Measurements from ENCODE around the gene KCTD2. TPM values are rescaled to one million over a fixed set of nuclear protein-coding genes. Genes with fewer than 3 reads are reported as not detected.
"Not testable (repeated sequence)": the region's sequence is repeated elsewhere in the genome, so short reads cannot be mapped to it uniquely, and the experiment has no call there.

KCTD2 gene
- total and polyA plus RNA-seq, 8 donors: 20.6 to 32.0 (median 27.0) TPM

GRCh38 chr17:75068750-75069149, 21.7 kb downstream of the KCTD2 start:
- H3K4me3 ChIP-seq: no peak overlapping the region
- DNase-seq (no peak), ATAC-seq (no peak)
- no peak for TF ChIP-seq CTCF (IDR thresholded peaks at IDR 0.05)
- peaks cover 0 to 6% of the 10 kb centered on the region in 2 donors for H3K4me1 ChIP-seq
- intact Hi-C loops (cut with DNase I): no loop called here
- H3K27me3 ChIP-seq: no peaks in the 10 kb centered on the region
- peaks cover 0 to 15% of the 10 kb centered on the region in 2 donors for H3K36me3 ChIP-seq
- H3K27ac ChIP-seq: no peak overlapping the region
- H3K9me3 ChIP-seq: no peaks in the 10 kb centered on the region

- Histone ChIP-seq H3K4me1 (peaks cover 0 to 6% of the 10 kb centered on the region in 2 donors), H3K36me3 (peaks cover 0 to 4% of the 10 kb centered on the region in 2 donors), H3K27ac (no peak overlapping the region), H3K9me3 (no peaks in the 10 kb centered on the region), H3K27me3 (no peaks in the 10 kb centered on the region), H3K4me3 (no peak overlapping the region)
- peak in 1 of 4 donors; percentile 12 for DNase-seq
- TF ChIP-seq CTCF (IDR thresholded peaks at IDR 0.05): peak; percentile 12 to 34
- peak; percentile 70 for ATAC-seq
- intact Hi-C loops (cut with DNase I): no loop called here
Measured at GRCh38 chr17:75069783-75070182, 22.8 kb downstream of the KCTD2 start.

- H3K4me3 ChIP-seq; DNase-seq; H3K9me3 ChIP-seq; ATAC-seq; H3K27me3 ChIP-seq; H3K36me3 ChIP-seq; H3K27ac ChIP-seq; intact Hi-C loops (cut with DNase I): not testable (repeated sequence)
- peaks cover 0 to 11% of the 10 kb centered on the region in 2 donors for H3K4me1 ChIP-seq
Measured at GRCh38 chr17:75071478-75072271, 24.6 kb downstream of the KCTD2 start.

GRCh38 chr17:75072909-75073308, 25.9 kb downstream of the KCTD2 start:
- H3K36me3 ChIP-seq; ATAC-seq; H3K27ac ChIP-seq; intact Hi-C loops (cut with DNase I); H3K4me3 ChIP-seq; H3K9me3 ChIP-seq; DNase-seq; H3K27me3 ChIP-seq: not testable (repeated sequence)
- H3K4me1 ChIP-seq: peaks cover 3 to 23% of the 10 kb centered on the region in 2 donors

- no peak overlapping the region for H3K4me3 ChIP-seq
- peaks cover 9 to 30% of the 10 kb centered on the region in 2 donors for H3K4me1 ChIP-seq
- no peak for TF ChIP-seq CTCF (IDR thresholded peaks at IDR 0.05)
- no peaks in the 10 kb centered on the region for H3K27me3 ChIP-seq
- H3K36me3 ChIP-seq: no peaks in the 10 kb centered on the region
- no peak for ATAC-seq
- intact Hi-C loops (cut with DNase I): no loop called here
- no peaks in the 10 kb centered on the region for H3K9me3 ChIP-seq
- DNase-seq: no peak
- no peak overlapping the region for H3K27ac ChIP-seq
Measured at GRCh38 chr17:75073618-75074047, 26.6 kb downstream of the KCTD2 start.

GRCh38 chr17:75074532-75074931, 27.5 kb downstream of the KCTD2 start:
- H3K4me1 ChIP-seq: peaks cover 18 to 39% of the 10 kb centered on the region in 2 donors
- no peaks in the 10 kb centered on the region for H3K36me3 ChIP-seq
- H3K9me3 ChIP-seq: no peaks in the 10 kb centered on the region
- H3K27me3 ChIP-seq: no peaks in the 10 kb centered on the region
- H3K27ac ChIP-seq: no peak overlapping the region
- DNase-seq (peak in 1 of 4 donors; percentile 48), ATAC-seq (no peak)
- no peak for TF ChIP-seq CTCF (IDR thresholded peaks at IDR 0.05)
- H3K4me3 ChIP-seq: no peak overlapping the region
- intact Hi-C loops (cut with DNase I): no loop called here
